Inferior parietal cortex (tissue), 1 donor: ENCODE measurements around the gene NFX1.

Experiments used
- DNase-seq: peaks from one replicate; pipeline ENCODE4 v3.0.0-alpha.2; 2016; ENCODE audit errors: extremely low spot score

Gene NFX1

GRCh38 chr9:33290247-33291030 lies at the start of gene NFX1:
Gene NFX1, plus strand, starts transcription at chr9:33290516. Its CDS starts 57 bp downstream, at chr9:33290573.
- peak; percentile 98 for DNase-seq

GRCh38 chr9:33241298-33241697 lies 49.0 kb upstream of the NFX1 start:
- no peak for DNase-seq

- DNase-seq, result no peak
These were observed 47.6 kb upstream of the NFX1 start for GRCh38 chr9:33242609-33243134.

- no peak for DNase-seq
These were observed 46.1 kb upstream of the NFX1 start for GRCh38 chr9:33244137-33244784.

- no peak for DNase-seq
These were observed 45.0 kb upstream of the NFX1 start for GRCh38 chr9:33245341-33245740.

GRCh38 chr9:33246269-33246860 lies 44.0 kb upstream of the NFX1 start:
- DNase-seq, result no peak

GRCh38 chr9:33248606-33249005 lies 41.7 kb upstream of the NFX1 start:
- DNase-seq, result no peak

- no peak for DNase-seq
These were observed 41.1 kb upstream of the NFX1 start for GRCh38 chr9:33249087-33249658.

GRCh38 chr9:33249983-33250382 lies 40.3 kb upstream of the NFX1 start:
- no peak for DNase-seq

GRCh38 chr9:33250458-33250995 lies 39.8 kb upstream of the NFX1 start:
- no peak for DNase-seq

- DNase-seq, result no peak
These were observed 36.1 kb upstream of the NFX1 start for GRCh38 chr9:33254211-33254610.

GRCh38 chr9:33255014-33255413 lies 35.3 kb upstream of the NFX1 start:
- DNase-seq, result no peak

- no peak for DNase-seq
These were observed 34.8 kb upstream of the NFX1 start for GRCh38 chr9:33255471-33255870.

GRCh38 chr9:33256236-33256635 lies 34.1 kb upstream of the NFX1 start:
- no peak for DNase-seq

GRCh38 chr9:33257276-33257675 lies 33.0 kb upstream of the NFX1 start:
- DNase-seq, result no peak

GRCh38 chr9:33260372-33260771 lies 29.9 kb upstream of the NFX1 start:
- no peak for DNase-seq

- no peak for DNase-seq
These were observed 26.9 kb upstream of the NFX1 start for GRCh38 chr9:33263131-33264002.

- peak; percentile 17 for DNase-seq
These were observed 26.3 kb upstream of the NFX1 start for GRCh38 chr9:33264003-33264472.

- peak; percentile 99 for DNase-seq
These were observed 25.7 kb upstream of the NFX1 start, which contains the start of the genes BAG1 and CHMP5 for GRCh38 chr9:33264473-33265177. Gene BAG1, minus strand, starts transcription at chr9:33264708. Gene CHMP5, plus strand, starts transcription at chr9:33265049. Its CDS starts 30 bp downstream, at chr9:33265079.

- no peak for DNase-seq
These were observed 25.0 kb upstream of the NFX1 start for GRCh38 chr9:33265211-33265865.
